Endothelial cell of umbilical vein (primary cell): ENCODE measurements around the gene DQX1. TPM values are rescaled to one million over a fixed set of nuclear protein-coding genes. Genes with fewer than 3 reads are reported as not detected.

Experiments
- BruUV-seq: library from RNA; stranded (reverse); fragments of 400-500 nt; replicated peaks from 2 replicates; lab custom pipeline; 2021; lab: Mats Ljungman, UMichigan
- CTCF ChIA-PET: fragments of 300-600, 350-600 bp; sonication (Branson Sonifier 250); formaldehyde crosslinking; loops from one replicate; lab custom pipeline; 2021; ENCODE audit warnings: antibody characterized with exemption, inconsistent platforms; lab: Charles Lee
- POLR2A ChIA-PET: fragments of 300-600, 350-600 bp; sonication (Branson Sonifier 250); formaldehyde crosslinking; loops from one replicate; lab custom pipeline; 2021; ENCODE audit warnings: antibody characterized with exemption, inconsistent platforms; lab: Charles Lee
- DNase-seq: peaks from one replicate; pipeline ENCODE4 v3.0.0-alpha.2; 2011; ENCODE audit warnings: low read depth, low spot score
- FAIRE-seq: peaks from 2 replicates; lab custom pipeline; 2011; peaks lifted over from hg19 to GRCh38; lab: Jason Lieb, UNC
- H2AFZ ChIP-seq: 2 replicates; pipeline ENCODE4 v1.6.0; 2012; ENCODE audit warnings: low read depth, low read length, control low read depth, inconsistent platforms
- H3K27ac ChIP-seq: 2 replicates; pipeline ENCODE4 v1.5.1; 2011; ENCODE audit warnings: low read depth, mild to moderate bottlenecking, control low read depth, low read length, moderate library complexity; ENCODE audit not compliant: insufficient read depth
- H3K27me3 ChIP-seq, 2 experiments: 2 replicates each; pipeline versions ENCODE4 v1.6.0 to v1.6.1; 2011; ENCODE audit warnings: low read length in 2 of 2, mixed read lengths in 1 of 2; ENCODE audit not compliant: control insufficient read depth in 2 of 2, insufficient read depth in 2 of 2
- H3K36me3 ChIP-seq, 2 experiments: 2 replicates in 1 of 2; 3 replicates in 1 of 2; pipeline ENCODE4 v1.5.1; 2011; ENCODE audit warnings: low read length in 2 of 2, mild to moderate bottlenecking in 1 of 2, moderate library complexity in 1 of 2; ENCODE audit not compliant: control insufficient read depth in 2 of 2, insufficient read depth in 2 of 2; ENCODE audit errors: extremely low read depth in 1 of 2
- H3K4me1 ChIP-seq: 3 replicates; pipeline ENCODE4 v1.5.1; 2011; ENCODE audit warnings: mild to moderate bottlenecking, low read length; ENCODE audit not compliant: control insufficient read depth, insufficient read depth; ENCODE audit errors: extremely low read depth
- H3K4me2 ChIP-seq: 2 replicates; pipeline ENCODE4 v1.6.1; 2011; ENCODE audit warnings: low read length, control low read depth, mixed read lengths; ENCODE audit not compliant: insufficient read depth
- H3K4me3 ChIP-seq, 3 experiments: fragments of 200-600 bp in 1 of 3; sonication (generic), shearing (Covaris generic) in 1 of 3; replicated peaks in 1 of 3; 2 replicates each; pipeline ENCODE4 v1.5.1; 2011 to 2016; ENCODE audit warnings: control low read depth in 3 of 3, low read length in 3 of 3, mild to moderate bottlenecking in 2 of 3, inconsistent platforms in 1 of 3, low read depth in 1 of 3, moderate library complexity in 1 of 3; ENCODE audit not compliant: insufficient read depth in 1 of 3
- H3K79me2 ChIP-seq: 2 replicates; pipeline ENCODE4 v1.6.0; 2012; ENCODE audit warnings: low read length, inconsistent platforms; ENCODE audit not compliant: control insufficient read depth, insufficient read depth
- H3K9ac ChIP-seq: replicated peaks from 2 replicates; pipeline ENCODE3; 2011; ENCODE audit warnings: low read length, control low read depth; ENCODE audit not compliant: insufficient read depth; ENCODE audit errors: extremely low read depth
- H3K9me1 ChIP-seq: replicated peaks from 3 replicates; pipeline ENCODE4 v1.6.0; 2011; ENCODE audit warnings: mild to moderate bottlenecking, low read length; ENCODE audit not compliant: control insufficient read depth, insufficient read depth; ENCODE audit errors: extremely low read depth
- H3K9me3 ChIP-seq: replicated peaks from 2 replicates; pipeline ENCODE4 v1.5.1; 2012; ENCODE audit warnings: low read length, inconsistent platforms; ENCODE audit not compliant: control insufficient read depth, insufficient read depth
- H4K20me1 ChIP-seq: replicated peaks from 2 replicates; pipeline ENCODE3; 2011; ENCODE audit warnings: mild to moderate bottlenecking, low read length; ENCODE audit not compliant: control insufficient read depth, insufficient read depth; ENCODE audit errors: extremely low read depth
- CTCF ChIP-seq, 2 donors: IDR thresholded peaks; 1 replicate in 1 of 2; 2 replicates in 1 of 2; pipeline ENCODE4 v1.5.1; 2011; ENCODE audit warnings: low read length in 2 of 2, mild to moderate bottlenecking in 2 of 2, moderate library complexity in 2 of 2, control low read depth in 1 of 2, inconsistent platforms in 1 of 2, low read depth in 1 of 2; ENCODE audit not compliant: insufficient read depth in 1 of 2; ENCODE audit errors: extremely low read depth in 1 of 2
- EZH2 ChIP-seq: IDR thresholded peaks from 2 replicates; pipeline ENCODE4 v1.6.1; 2012; ENCODE audit warnings: borderline replicate concordance, low read depth, mild to moderate bottlenecking, moderate library complexity, low read length, inconsistent platforms; ENCODE audit not compliant: severe bottlenecking
- FOS ChIP-seq: IDR thresholded peaks from 2 replicates; pipeline ENCODE4 v1.6.1; 2011; ENCODE audit warnings: mild to moderate bottlenecking, low read length, moderate library complexity, borderline replicate concordance; ENCODE audit not compliant: insufficient read depth
- GATA2 ChIP-seq: IDR thresholded peaks from 2 replicates; pipeline ENCODE4 v1.7.0; 2011; ENCODE audit warnings: low read depth, mild to moderate bottlenecking, moderate library complexity, mixed read lengths, low read length; ENCODE audit not compliant: insufficient read length, insufficient read depth
- JUN ChIP-seq: IDR thresholded peaks from 2 replicates; pipeline ENCODE4 v1.6.1; 2011; ENCODE audit warnings: borderline replicate concordance, low read depth; ENCODE audit not compliant: insufficient read length, insufficient read depth
- MAX ChIP-seq: IDR thresholded peaks from 2 replicates; pipeline ENCODE4 v1.6.1; 2011; ENCODE audit not compliant: insufficient read depth, insufficient read length
- MYC ChIP-seq: IDR thresholded peaks from one replicate; pipeline ENCODE4 v1.6.1; 2011; ENCODE audit warnings: mild to moderate bottlenecking, low read depth, low read length
- POLR2A ChIP-seq: IDR thresholded peaks from 2 replicates; pipeline ENCODE4 v1.6.1; 2012; ENCODE audit warnings: low read depth, mild to moderate bottlenecking, control low read depth, low read length
- POLR2AphosphoS5 ChIP-seq: IDR thresholded peaks from 2 replicates; pipeline ENCODE4 v1.6.1; 2012; ENCODE audit warnings: low read depth, mild to moderate bottlenecking, control low read depth, low read length, moderate library complexity; ENCODE audit not compliant: insufficient read depth
- dilution Hi-C: fragments of 300-500 bp; cut with MboI; formaldehyde crosslinking; loops from one replicate; pipeline ENCODE4 v1.15.0; 2019; ENCODE audit warnings: low sequenced_read_pairs; ENCODE audit not compliant: extremely low pct_ligation_motif_present
- intact Hi-C: fragments of 100-400 bp; cut with micrococcal nuclease; formaldehyde crosslinking; loops from one replicate; pipeline ENCODE4 v1.10.0; 2022
- polyA plus RNA-seq, 4 experiments: library from polyadenylated mRNA; depleted of rRNA in 3 of 4; stranded (reverse) in 3 of 4; unstranded in 1 of 4; fragments of >200 nt; gene quantifications; 2 replicates each; pipeline versions ENCODE4 v1.2.1 to v1.2.3, GENCODE V29; 2011 to 2012; ENCODE audit warnings: missing spikeins in 1 of 4
- total RNA-seq: library from RNA; stranded (reverse); gene quantifications from 2 replicates; pipeline ENCODE4 v1.2.3, GENCODE V29; 2021

Gene DQX1
- total and polyA plus RNA-seq, 2 donors (not counting 3 experiments of a cell fraction or from before 2014, with no cell fraction given): 0.06 to 0.44 TPM

- dilution Hi-C loops: no loop called here
- H3K9me3 ChIP-seq: no peaks in the 10 kb centered on the region
- ChIA-PET POLR2A (interaction anchor here (0.6 to 1.2 kb wide), 4 partner anchors 8 to 71 kb away, joined by 3 read pairs; partner anchors contain the start of genes LBX2 and WBP1), CTCF (interaction anchor here (0.6 to 5.2 kb wide), 4 partner anchors 9 to 58 kb away, joined by 3 to 82 read pairs (median 5); partner anchors contain the start of genes CCDC142 and TTC31)
- H3K4me1 ChIP-seq: peaks cover 20% of the 10 kb centered on the region
- H3K4me2 ChIP-seq: peak within 1 kb of the TSS; percentile 89
- H3K9ac ChIP-seq: peak within 1 kb of the TSS; percentile 78
- no peaks in the 10 kb centered on the region for H3K9me1 ChIP-seq
- intact Hi-C loops: loop anchor here (1.0 to 5.0 kb wide), 11 partner anchors 13 to 793 kb away; partner anchors contain the start of genes DOK1, INO80B, LBX2 and PCGF1
- FAIRE-seq (peak; percentile 100), DNase-seq (peak; percentile 97)
- H3K27me3 ChIP-seq: no peaks in the 10 kb centered on the region
- H2AFZ ChIP-seq: peak within 1 kb of the TSS; percentile 84
- TF ChIP-seq MAX (no peak), JUN (no peak), POLR2AphosphoS5 (peak; percentile 98), FOS (no peak), MYC (no peak), GATA2 (no peak), CTCF (IDR thresholded peaks at IDR 0.05; ENCODE audit: extremely low read depth in 1 of 2, insufficient read depth in 1 of 2, low read depth in 1 of 2, low read length in 2 of 2) (no peak), EZH2 (no peak), POLR2A (peak; percentile 96)
- BruUV-seq: no TSS peak
- peaks cover 19% of the 10 kb centered on the region for H3K79me2 ChIP-seq
- H4K20me1 ChIP-seq: no peaks in the 10 kb centered on the region
- peaks cover 6 to 26% of the 10 kb centered on the region in 2 experiments for H3K36me3 ChIP-seq
- peak within 1 kb of the TSS; percentile 74 for H3K27ac ChIP-seq
- peak within 1 kb of the TSS; percentile 77 to 90 (median 81) for H3K4me3 ChIP-seq
Observed at GRCh38 chr2:74529357-74530238, 3.6 kb upstream of the DQX1 start, which contains the start of the genes AUP1 and HTRA2. AUP1 (minus strand) TSS chr2:74529706; CDS start chr2:74529629, 77 bp downstream. HTRA2 (plus strand) TSS chr2:74529933; CDS start chr2:74530007, 74 bp downstream.
